Astrocyte of the spinal cord (primary cell): ENCODE results near the gene ATRIP.

ENCODE experiments used
- DNase-seq: peaks from one replicate; pipeline ENCODE4 v3.0.0; 2011; ENCODE audit warnings: low read depth, low spot score
- H3K4me3 ChIP-seq: 2 replicates; pipeline ENCODE4 v1.5.1; 2011; ENCODE audit warnings: low read depth, mild to moderate bottlenecking, low read length, moderate library complexity
- CTCF ChIP-seq: IDR thresholded peaks from 2 replicates; pipeline ENCODE4 v1.5.1; 2012; ENCODE audit warnings: low read depth, mild to moderate bottlenecking, low read length, inconsistent platforms
- in situ Hi-C: cut with HindIII; loops from 2 replicates; pipeline ENCODE4 v1.10.0; 2017; ENCODE audit warnings: low sequenced_read_pairs

The ATRIP gene

GRCh38 chr3:48436855-48437254 lies 9.7 kb upstream of the ATRIP start:
- no peak for DNase-seq
- TF ChIP-seq CTCF, result no peak
- no peak overlapping the region for H3K4me3 ChIP-seq
- in situ Hi-C loops, result no loop called here

- no peak for DNase-seq
- no peak overlapping the region for H3K4me3 ChIP-seq
- no peak for TF ChIP-seq CTCF
- in situ Hi-C loops, result no loop called here
Measured at GRCh38 chr3:48437812-48438211, 8.7 kb upstream of the ATRIP start.

- no peak for TF ChIP-seq CTCF
- in situ Hi-C loops, result no loop called here
Measured at GRCh38 chr3:48439820-48440589, 6.5 kb upstream of the ATRIP start, which contains the start of the genes CCDC51 and TMA7. Gene CCDC51, minus strand, starts transcription at chr3:48440119. Its CDS starts 4,991 bp downstream, at chr3:48435128. Gene TMA7, plus strand, starts transcription at chr3:48440257. Its CDS starts 40 bp downstream, at chr3:48440297.

GRCh38 chr3:48440590-48440958 lies 6.0 kb upstream of the ATRIP start:
- no peak for TF ChIP-seq CTCF
- no peak for DNase-seq
- in situ Hi-C loops, result no loop called here
- H3K4me3 ChIP-seq, result peak overlapping the region; percentile 94

More at GRCh38 chr3:48439820-48440589, 6.5 kb upstream of the ATRIP start, which contains the start of the genes CCDC51 and TMA7:
- H3K4me3 ChIP-seq, result peak within 1 kb of the TSS; percentile 94
- DNase-seq, result peak; percentile 96

- no peak overlapping the region for H3K4me3 ChIP-seq
- in situ Hi-C loops, result no loop called here
- no peak for DNase-seq
- TF ChIP-seq CTCF, result no peak
Measured at GRCh38 chr3:48441940-48442339, 4.6 kb upstream of the ATRIP start.

GRCh38 chr3:48445277-48445882 lies 1.2 kb upstream of the ATRIP start:
- in situ Hi-C loops, result no loop called here
- DNase-seq, result no peak
- TF ChIP-seq CTCF, result no peak

More at GRCh38 chr3:48445277-48445882, 1.2 kb upstream of the ATRIP start:
- H3K4me3 ChIP-seq, result no peak overlapping the region
